Vagina (tissue), 2 donors: Measurements from ENCODE around the gene FCER2. TPM values are rescaled to one million over a fixed set of nuclear protein-coding genes. Genes with fewer than 3 reads are reported as not detected.
"Not testable (repeated sequence)": the region's sequence is repeated elsewhere in the genome, so short reads cannot be mapped to it uniquely, and the experiment has no call there.

Source experiments
- DNase-seq, 2 donors: peaks; one replicate each; pipeline ENCODE4 v3.0.0-alpha.2; 2017; ENCODE audit errors: extremely low spot score in 2 of 2
- H3K27ac ChIP-seq: fragments of 200-600 bp; sonication (generic); one replicate; pipeline ENCODE4 v1.5.1; 2019
- H3K27me3 ChIP-seq: fragments of 200-600 bp; sonication (generic); one replicate; pipeline ENCODE4 v1.5.1; 2019
- H3K36me3 ChIP-seq, 2 donors: fragments of 200-600 bp; sonication (generic); one replicate each; pipeline ENCODE4 v1.5.1; 2017 to 2019
- H3K4me1 ChIP-seq: fragments of 200-600 bp; sonication (generic); one replicate; pipeline ENCODE4 v1.5.1; 2019
- H3K4me3 ChIP-seq, 2 donors: fragments of 200-600 bp; sonication (generic); 1 replicate in 1 of 2; 2 replicates in 1 of 2; pipeline ENCODE4 v1.5.1; 2016 to 2019
- H3K9me3 ChIP-seq: fragments of 200-600 bp; sonication (generic); one replicate; pipeline ENCODE4 v1.5.1; 2019
- CTCF ChIP-seq, 3 experiments: fragments of 450-650 bp in 2 of 3; fragments of 200-600 bp in 1 of 3; sonication (generic) in 1 of 3; IDR thresholded peaks; one replicate each; pipeline ENCODE4 v1.5.1; 2017 to 2019; ENCODE audit warnings: antibody characterized with exemption in 3 of 3, mild to moderate bottlenecking in 2 of 3, moderate library complexity in 2 of 3
- POLR2A ChIP-seq, 2 donors: fragments of 450-650 bp; IDR thresholded peaks; one replicate each; pipeline ENCODE4 v1.6.1; 2017; ENCODE audit warnings: antibody characterized with exemption in 2 of 2, mild to moderate bottlenecking in 2 of 2, moderate library complexity in 2 of 2
- POLR2AphosphoS5 ChIP-seq, 2 donors: sonication (generic); formaldehyde crosslinking; IDR thresholded peaks; one replicate each; pipeline ENCODE4 v1.9.0; 2017; ENCODE audit warnings: antibody characterized with exemption in 2 of 2, mild to moderate bottlenecking in 2 of 2, low read depth in 1 of 2; ENCODE audit not compliant: insufficient read depth in 1 of 2
- intact Hi-C: fragments of 100-400 bp; cut with DNase I; formaldehyde crosslinking; loops from one replicate; pipeline ENCODE4 v1.15.1; 2023
- total RNA-seq: library from RNA; depleted of rRNA; stranded (reverse); fragments of >200 nt; gene quantifications from one replicate; pipeline ENCODE4 v1.2.3, GENCODE V29; 2016

The FCER2 gene
- total RNA-seq, 1 donor from 2014 or later, result not detected

GRCh38 chr19:7746903-7747884, 45.3 kb upstream of the FCER2 start, which contains the start of gene CD209:
CD209 (minus strand) TSS chr19:7747534; CDS start chr19:7747511, 23 bp downstream.
- TF ChIP-seq POLR2AphosphoS5 (IDR thresholded peaks at IDR 0.05; ENCODE audit: insufficient read depth in 1 of 2, low read depth in 1 of 2) (no peak), CTCF (IDR thresholded peaks at IDR 0.05) (no peak), POLR2A (IDR thresholded peaks at IDR 0.05) (no peak)
- H3K4me1 ChIP-seq, result no peaks in the 10 kb centered on the region
- no peaks in the 10 kb centered on the region for H3K27me3 ChIP-seq
- H3K36me3 ChIP-seq, result no peaks in the 10 kb centered on the region
- no peak within 1 kb of the TSS for H3K27ac ChIP-seq
- intact Hi-C loops, result no loop called here
- no peak within 1 kb of the TSS for H3K4me3 ChIP-seq
- DNase-seq, result no peak
- no peaks in the 10 kb centered on the region for H3K9me3 ChIP-seq

- intact Hi-C loops, H3K4me3 ChIP-seq, H3K4me1 ChIP-seq, H3K27ac ChIP-seq, H3K36me3 ChIP-seq, DNase-seq, H3K9me3 ChIP-seq, H3K27me3 ChIP-seq: not testable (repeated sequence)
Measured at GRCh38 chr19:7746306-7746705, 44.4 kb upstream of the FCER2 start.

GRCh38 chr19:7744871-7745650, 43.1 kb upstream of the FCER2 start:
- DNase-seq, result no peak
- Histone ChIP-seq H3K4me3 (no peak overlapping the region), H3K27me3 (no peaks in the 10 kb centered on the region), H3K36me3 (no peaks in the 10 kb centered on the region), H3K27ac (no peak overlapping the region), H3K9me3 (no peaks in the 10 kb centered on the region), H3K4me1 (no peaks in the 10 kb centered on the region)
- TF ChIP-seq CTCF (IDR thresholded peaks at IDR 0.05), result no peak
- TF ChIP-seq POLR2AphosphoS5 (IDR thresholded peaks at IDR 0.05; ENCODE audit: insufficient read depth in 1 of 2, low read depth in 1 of 2), result no peak
- no peak for TF ChIP-seq POLR2A (IDR thresholded peaks at IDR 0.05)
- intact Hi-C loops, result no loop called here

GRCh38 chr19:7744199-7744786, 42.4 kb upstream of the FCER2 start:
- intact Hi-C loops, result no loop called here
- TF ChIP-seq POLR2A (IDR thresholded peaks at IDR 0.05) (no peak), POLR2AphosphoS5 (IDR thresholded peaks at IDR 0.05; ENCODE audit: insufficient read depth in 1 of 2, low read depth in 1 of 2) (no peak), CTCF (IDR thresholded peaks at IDR 0.05) (no peak)
- DNase-seq, result no peak
- no peaks in the 10 kb centered on the region for H3K9me3 ChIP-seq
- H3K27me3 ChIP-seq, result no peaks in the 10 kb centered on the region
- H3K4me3 ChIP-seq, result no peak overlapping the region
- H3K4me1 ChIP-seq, result no peaks in the 10 kb centered on the region
- no peak overlapping the region for H3K27ac ChIP-seq
- no peaks in the 10 kb centered on the region for H3K36me3 ChIP-seq

- Histone ChIP-seq H3K4me1 (no peaks in the 10 kb centered on the region), H3K27ac (no peak overlapping the region), H3K27me3 (no peaks in the 10 kb centered on the region), H3K36me3 (no peaks in the 10 kb centered on the region), H3K4me3 (no peak overlapping the region), H3K9me3 (no peaks in the 10 kb centered on the region)
- intact Hi-C loops, result no loop called here
- no peak for DNase-seq
- TF ChIP-seq CTCF (IDR thresholded peaks at IDR 0.05) (no peak), POLR2A (IDR thresholded peaks at IDR 0.05) (no peak), POLR2AphosphoS5 (IDR thresholded peaks at IDR 0.05; ENCODE audit: insufficient read depth in 1 of 2, low read depth in 1 of 2) (no peak)
Measured at GRCh38 chr19:7743425-7743841, 41.5 kb upstream of the FCER2 start.
